Neural cell (in vitro differentiated cells): ENCODE measurements around the gene PRUNE2. TPM values are rescaled to one million over a fixed set of nuclear protein-coding genes. Genes with fewer than 3 reads are reported as not detected.
"Not testable (repeated sequence)": the region's sequence is repeated elsewhere in the genome, so short reads cannot be mapped to it uniquely, and the experiment has no call there.

ENCODE experiments used
- H2AFZ ChIP-seq: fragments of 200-600, 300-800 bp; sonication (generic), shearing (Covaris generic); 2 replicates; pipeline ENCODE4 v1.6.0; 2014; ENCODE audit warnings: low read depth, mild to moderate bottlenecking, antibody characterized with exemption, low read length, moderate library complexity
- H3F3A ChIP-seq: fragments of 200-600 bp; shearing (Covaris generic); 2 replicates; pipeline ENCODE4 v1.6.1; 2016; ENCODE audit warnings: mild to moderate bottlenecking, moderate library complexity, mixed read lengths, antibody characterized with exemption, low read length; ENCODE audit not compliant: insufficient read depth, poor library complexity, severe bottlenecking
- H3K27ac ChIP-seq: fragments of 200-600, 300-800 bp; sonication (generic), shearing (Covaris generic); 2 replicates; pipeline ENCODE4 v1.5.1; 2014; ENCODE audit warnings: mild to moderate bottlenecking, low read length, moderate library complexity
- H3K27me3 ChIP-seq: fragments of 300-800, 200-600 bp; sonication (generic), shearing (Covaris generic); 2 replicates; pipeline ENCODE4 v1.6.0; 2014; ENCODE audit warnings: mild to moderate bottlenecking, low read depth, low read length, moderate library complexity; ENCODE audit not compliant: insufficient read depth
- H3K36me3 ChIP-seq: fragments of 300-800, 200-600 bp; sonication (generic), shearing (Covaris generic); 2 replicates; pipeline ENCODE4 v1.5.1; 2014; ENCODE audit warnings: mild to moderate bottlenecking, antibody characterized with exemption, low read length, moderate library complexity; ENCODE audit not compliant: insufficient read depth
- H3K4me2 ChIP-seq: fragments of 300-800, 200-600 bp; sonication (generic), shearing (Covaris generic); 2 replicates; pipeline ENCODE4 v1.6.0; 2014; ENCODE audit warnings: mild to moderate bottlenecking, low read length
- H3K4me3 ChIP-seq: fragments of 300-800, 200-600 bp; sonication (generic), shearing (Covaris generic); 2 replicates; pipeline ENCODE4 v1.5.1; 2014; ENCODE audit warnings: mild to moderate bottlenecking, low read length, moderate library complexity
- H3K79me2 ChIP-seq: fragments of 200-600 bp; shearing (Covaris generic); replicated peaks from 2 replicates; pipeline ENCODE4 v1.6.0; 2014; ENCODE audit warnings: mild to moderate bottlenecking, low read length, moderate library complexity; ENCODE audit not compliant: insufficient read depth
- H3K9ac ChIP-seq: fragments of 300-800, 200-600 bp; sonication (generic), shearing (Covaris generic); 2 replicates; pipeline ENCODE4 v1.6.1; 2016; ENCODE audit warnings: mild to moderate bottlenecking, low read length, mixed read lengths
- H3K9me2 ChIP-seq: fragments of 200-600 bp; shearing (Covaris generic); 2 replicates; pipeline ENCODE4 v1.6.1; 2016; ENCODE audit warnings: mild to moderate bottlenecking, low read length, mixed read lengths; ENCODE audit not compliant: insufficient read depth
- H3K9me3 ChIP-seq: fragments of 200-600, 300-800 bp; sonication (generic), shearing (Covaris generic); 2 replicates; pipeline ENCODE4 v1.6.1; 2016; ENCODE audit warnings: mild to moderate bottlenecking, mixed run types, low read length, moderate library complexity, mixed read lengths
- H4K20me1 ChIP-seq: fragments of 200-600 bp; shearing (Covaris generic); 2 replicates; pipeline ENCODE4 v1.6.1; 2016; ENCODE audit warnings: mild to moderate bottlenecking, mixed run types; ENCODE audit not compliant: insufficient read depth
- CTCF ChIP-seq: fragments of 450-650 bp; IDR thresholded peaks from 2 replicates; pipeline ENCODE4 v1.5.1; 2014; ENCODE audit warnings: antibody characterized with exemption, mild to moderate bottlenecking, moderate library complexity; ENCODE audit not compliant: poor library complexity, severe bottlenecking
- EP300 ChIP-seq: fragments of 450-650 bp; conservative IDR thresholded peaks from 2 replicates; pipeline ENCODE4 v1.6.1; 2014; ENCODE audit warnings: antibody characterized with exemption, mild to moderate bottlenecking, moderate library complexity; ENCODE audit not compliant: poor library complexity, severe bottlenecking
- EZH2 ChIP-seq: fragments of 200-600, 300-800 bp; shearing (Covaris generic), sonication (generic); IDR thresholded peaks from 2 replicates; pipeline ENCODE4 v1.6.1; 2014; ENCODE audit warnings: antibody characterized with exemption, low read length, borderline replicate concordance, mild to moderate bottlenecking; ENCODE audit not compliant: insufficient read depth, poor library complexity, severe bottlenecking
- MXI1 ChIP-seq: fragments of 450-650 bp; conservative IDR thresholded peaks from 2 replicates; pipeline ENCODE4 v1.6.1; 2014; ENCODE audit warnings: antibody characterized with exemption, mild to moderate bottlenecking; ENCODE audit not compliant: poor library complexity, severe bottlenecking
- POLR2AphosphoS5 ChIP-seq: IDR thresholded peaks from 2 replicates; pipeline ENCODE4 v1.6.1; 2012
- RAD21 ChIP-seq: fragments of 450-650 bp; conservative IDR thresholded peaks from 2 replicates; pipeline ENCODE4 v1.6.1; 2014; ENCODE audit warnings: antibody characterized with exemption, mild to moderate bottlenecking, moderate library complexity
- REST ChIP-seq: IDR thresholded peaks from 2 replicates; pipeline ENCODE4 v1.6.1; 2012; ENCODE audit warnings: borderline replicate concordance
- TAF1 ChIP-seq: IDR thresholded peaks from 2 replicates; pipeline ENCODE4 v1.6.1; 2012; ENCODE audit warnings: low read depth
- polyA minus RNA-seq: library from RNA; depleted of rRNA, polyadenylated mRNA; stranded (reverse); fragments of >200 nt; gene quantifications from 2 replicates; pipeline ENCODE4 v1.2.3, GENCODE V29; 2014
- polyA plus RNA-seq: library from polyadenylated mRNA; depleted of rRNA; stranded (reverse); fragments of >200 nt; gene quantifications from 2 replicates; pipeline ENCODE4 v1.2.3, GENCODE V29; 2014

PRUNE2 gene
- polyA plus RNA-seq (9.7 TPM in 2 replicates), polyA minus RNA-seq (10.5 and 22.6 TPM in 2 replicates)

- Histone ChIP-seq H3K36me3 (no peaks in the 10 kb centered on the region), H3F3A (no peaks in the 10 kb centered on the region), H3K4me2 (peak within 1 kb of the TSS; percentile 72), H3K9ac (peak within 1 kb of the TSS; percentile 43), H3K9me3 (no peaks in the 10 kb centered on the region), H3K27me3 (peaks cover 44% of the 10 kb centered on the region), H3K9me2 (no peaks in the 10 kb centered on the region), H3K27ac (no peak within 1 kb of the TSS), H4K20me1 (no peaks in the 10 kb centered on the region), H2AFZ (no peak within 1 kb of the TSS), H3K79me2 (no peaks in the 10 kb centered on the region), H3K4me3 (peak within 1 kb of the TSS; percentile 70)
- no peak for TF ChIP-seq EZH2
- no peak for TF ChIP-seq RAD21
- TF ChIP-seq REST: peak; percentile 72
- TF ChIP-seq EP300: no peak
- peak; percentile 4 for TF ChIP-seq POLR2AphosphoS5
- no peak for TF ChIP-seq CTCF
- no peak for TF ChIP-seq TAF1
- TF ChIP-seq MXI1: peak; percentile 52
Measured at GRCh38 chr9:76905791-76906646, at the start of gene PRUNE2. TSS of gene PRUNE2 (minus strand) at chr9:76906114. CDS start at chr9:76905963, 151 bp downstream.

- not testable (repeated sequence) for H3K79me2 ChIP-seq, H3K9ac ChIP-seq, H3K27ac ChIP-seq, H3K9me3 ChIP-seq, H2AFZ ChIP-seq, H3K4me2 ChIP-seq, H4K20me1 ChIP-seq, H3K4me3 ChIP-seq, H3K27me3 ChIP-seq, H3F3A ChIP-seq, H3K9me2 ChIP-seq, H3K36me3 ChIP-seq
Measured at GRCh38 chr9:76955406-76955805, 49.5 kb upstream of the PRUNE2 start.
